ENCODE measurements around the gene GALP. TPM values are rescaled to one million over a fixed set of nuclear protein-coding genes. Genes with fewer than 3 reads are reported as not detected.
A peak's percentile ranks its signal among the peaks of the same experiment; 100 is the strongest.

Gene GALP
- total and polyA plus RNA-seq, 2 donors (not counting 1 experiment from before 2014, with no cell fraction given) = not detected

DNA sequence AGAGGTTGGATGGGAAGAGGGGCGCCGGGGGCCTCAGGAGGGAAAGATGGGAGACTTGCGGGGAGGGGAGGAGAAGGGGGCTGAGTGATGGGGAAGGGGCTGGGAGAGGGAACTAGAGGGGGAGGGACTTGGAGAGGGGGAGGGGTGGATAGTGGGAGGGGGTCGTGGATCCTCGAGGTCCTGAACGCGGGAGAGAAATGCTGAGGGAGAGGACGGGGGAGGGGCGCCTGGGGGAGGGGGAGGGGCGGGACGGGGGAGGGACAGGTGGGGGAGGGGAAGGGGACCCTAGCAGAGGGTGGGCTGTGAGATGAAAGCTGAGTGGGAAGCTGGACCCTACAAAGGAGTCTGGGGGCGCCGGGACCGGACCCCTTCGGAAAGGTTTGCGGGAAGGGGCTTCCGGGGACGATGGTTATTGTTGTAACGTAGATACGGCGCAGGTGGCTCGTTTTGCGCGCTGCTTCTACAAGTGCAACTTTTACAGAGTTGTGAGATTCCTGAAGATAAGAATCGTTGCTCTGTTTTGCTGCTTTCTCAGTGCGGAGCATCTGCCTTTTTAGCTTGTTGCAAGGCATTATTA is 34.3 kb upstream of the GALP start:
- H3K27ac Mint-ChIP-seq = peak overlapping the region; percentile 51
- Histone ChIP-seq H4K20me1 (ENCODE audit: control insufficient read depth, insufficient read depth, low read length, poor library complexity, severe bottlenecking) (no peaks in the 10 kb centered on the region), H3K27ac (ENCODE audit: low read length in 2 of 2) (peak overlapping the region; percentile 84 to 89), H2AFZ (ENCODE audit: insufficient read depth, low read depth, low read length, poor library complexity, severe bottlenecking) (peak overlapping the region; percentile 92), H3K79me2 (ENCODE audit: control insufficient read depth, insufficient read depth, low read length) (peaks cover 43% of the 10 kb centered on the region), H3K4me2 (replicated peaks; ENCODE audit: low read depth, low read length, poor library complexity, severe bottlenecking) (peak overlapping the region; percentile 92), H3K36me3 (replicated peaks in 1 of 2; ENCODE audit: control extremely low read depth in 1 of 2, control insufficient read depth in 1 of 2, extremely low read depth in 1 of 2, insufficient read depth in 2 of 2, low read length in 1 of 2) (no peaks in the 10 kb centered on the region), H3K4me1 (ENCODE audit: control insufficient read depth in 2 of 2, insufficient read depth in 2 of 2, low read length in 2 of 2) (peaks cover 13 to 17% of the 10 kb centered on the region in 2 donors), H3K4me3 (ENCODE audit: control extremely low read depth in 1 of 5, extremely low read depth in 1 of 5, insufficient read depth in 1 of 5, low read depth in 2 of 5, low read length in 4 of 5) (peak overlapping the region in 4 of 5 experiments; percentile 76 to 83 (median 79)), H3K27me3 (replicated peaks in 1 of 4; ENCODE audit: control extremely low read depth in 1 of 4, control insufficient read depth in 3 of 4, insufficient read depth in 4 of 4, low read length in 3 of 4) (no peaks in the 10 kb centered on the region), H3K9me3 (ENCODE audit: control extremely low read depth in 1 of 3, control insufficient read depth in 2 of 3, insufficient read depth in 1 of 3, low read length in 2 of 3) (no peaks in the 10 kb centered on the region), H3K9ac (ENCODE audit: low read length) (peak overlapping the region; percentile 81)
- no peak for ATAC-seq (ENCODE audit: low read depth)
- 4% methylated on average over 15 of the region's 26 CpGs for WGBS (ENCODE audit: insufficient coverage)
- H3K9me3 Mint-ChIP-seq (ENCODE audit: insufficient read depth) = no peaks in the 10 kb centered on the region
- DNase-seq = peak; percentile 43
- no peaks in the 10 kb centered on the region for H3K27me3 Mint-ChIP-seq
- ChIA-PET CTCF (interaction anchor here (0.7 kb wide), 1 partner anchor 33 kb away, joined by 3 read pairs; no protein-coding TSS in a partner anchor), POLR2A (interaction anchor here (0.5 to 1.5 kb wide), 4 partner anchors 11 to 488 kb away, joined by 3 to 13 read pairs (median 5); partner anchors contain the start of gene ZNF787)
- H3K4me3 Mint-ChIP-seq = peak overlapping the region; percentile 87
- H3K4me1 Mint-ChIP-seq = peaks cover 32% of the 10 kb centered on the region
- no peak for TF ChIP-seq EZH2 (IDR thresholded peaks at IDR 0.05; ENCODE audit: borderline replicate concordance, insufficient read depth, low read depth, low read length, poor library complexity, severe bottlenecking)
- TF ChIP-seq, protein P1, sequence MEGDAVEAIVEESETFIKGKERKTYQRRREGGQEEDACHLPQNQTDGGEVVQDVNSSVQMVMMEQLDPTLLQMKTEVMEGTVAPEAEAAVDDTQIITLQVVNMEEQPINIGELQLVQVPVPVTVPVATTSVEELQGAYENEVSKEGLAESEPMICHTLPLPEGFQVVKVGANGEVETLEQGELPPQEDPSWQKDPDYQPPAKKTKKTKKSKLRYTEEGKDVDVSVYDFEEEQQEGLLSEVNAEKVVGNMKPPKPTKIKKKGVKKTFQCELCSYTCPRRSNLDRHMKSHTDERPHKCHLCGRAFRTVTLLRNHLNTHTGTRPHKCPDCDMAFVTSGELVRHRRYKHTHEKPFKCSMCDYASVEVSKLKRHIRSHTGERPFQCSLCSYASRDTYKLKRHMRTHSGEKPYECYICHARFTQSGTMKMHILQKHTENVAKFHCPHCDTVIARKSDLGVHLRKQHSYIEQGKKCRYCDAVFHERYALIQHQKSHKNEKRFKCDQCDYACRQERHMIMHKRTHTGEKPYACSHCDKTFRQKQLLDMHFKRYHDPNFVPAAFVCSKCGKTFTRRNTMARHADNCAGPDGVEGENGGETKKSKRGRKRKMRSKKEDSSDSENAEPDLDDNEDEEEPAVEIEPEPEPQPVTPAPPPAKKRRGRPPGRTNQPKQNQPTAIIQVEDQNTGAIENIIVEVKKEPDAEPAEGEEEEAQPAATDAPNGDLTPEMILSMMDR (IDR thresholded peaks at IDR 0.05) = no peak
- intact Hi-C loops (cut with micrococcal nuclease) = loop anchor here (1.0 to 10.0 kb wide), 3 partner anchors 20 to 517 kb away; partner anchors contain the start of genes ZNF784 and ZNF787
